Suprapubic skin (tissue), 3 donors: ENCODE measurements around the gene PRR12.

Experiments used
- POLR2AphosphoS5 ChIP-seq, 3 donors: sonication (generic); formaldehyde crosslinking; IDR thresholded peaks; one replicate each; pipeline ENCODE4 v1.6.1; 2017; ENCODE audit warnings: antibody characterized with exemption in 3 of 3
- TF ChIP-seq, protein P1 (sequence below), 2 donors: fragments of 200-600 bp in 1 of 2; fragments of 450-650 bp in 1 of 2; sonication (generic) in 1 of 2; IDR thresholded peaks; one replicate each; pipeline ENCODE4 v1.5.1; 2016 to 2019; ENCODE audit warnings: antibody characterized with exemption in 2 of 2, mild to moderate bottlenecking in 1 of 2, moderate library complexity in 1 of 2

- TF ChIP-seq POLR2AphosphoS5 (IDR thresholded peaks at IDR 0.05), result no peak
- TF ChIP-seq, protein P1, sequence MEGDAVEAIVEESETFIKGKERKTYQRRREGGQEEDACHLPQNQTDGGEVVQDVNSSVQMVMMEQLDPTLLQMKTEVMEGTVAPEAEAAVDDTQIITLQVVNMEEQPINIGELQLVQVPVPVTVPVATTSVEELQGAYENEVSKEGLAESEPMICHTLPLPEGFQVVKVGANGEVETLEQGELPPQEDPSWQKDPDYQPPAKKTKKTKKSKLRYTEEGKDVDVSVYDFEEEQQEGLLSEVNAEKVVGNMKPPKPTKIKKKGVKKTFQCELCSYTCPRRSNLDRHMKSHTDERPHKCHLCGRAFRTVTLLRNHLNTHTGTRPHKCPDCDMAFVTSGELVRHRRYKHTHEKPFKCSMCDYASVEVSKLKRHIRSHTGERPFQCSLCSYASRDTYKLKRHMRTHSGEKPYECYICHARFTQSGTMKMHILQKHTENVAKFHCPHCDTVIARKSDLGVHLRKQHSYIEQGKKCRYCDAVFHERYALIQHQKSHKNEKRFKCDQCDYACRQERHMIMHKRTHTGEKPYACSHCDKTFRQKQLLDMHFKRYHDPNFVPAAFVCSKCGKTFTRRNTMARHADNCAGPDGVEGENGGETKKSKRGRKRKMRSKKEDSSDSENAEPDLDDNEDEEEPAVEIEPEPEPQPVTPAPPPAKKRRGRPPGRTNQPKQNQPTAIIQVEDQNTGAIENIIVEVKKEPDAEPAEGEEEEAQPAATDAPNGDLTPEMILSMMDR (IDR thresholded peaks at IDR 0.05), result no peak
Measured at GRCh38 chr19:49553451-49554271, 37.3 kb upstream of the PRR12 start.
